Skeletal muscle satellite cell (primary cell): ENCODE results near the gene AADAC.
"Not testable (repeated sequence)": the region's sequence is repeated elsewhere in the genome, so short reads cannot be mapped to it uniquely, and the experiment has no call there.

Experiments
- H3K27me3 ChIP-seq: 2 replicates; pipeline ENCODE4 v1.7.0; 2013; ENCODE audit warnings: low read length; ENCODE audit not compliant: control insufficient read depth, insufficient read depth
- H3K36me3 ChIP-seq: 2 replicates; pipeline ENCODE4 v1.7.0; 2013; ENCODE audit warnings: mild to moderate bottlenecking, control low read depth, low read length; ENCODE audit not compliant: insufficient read depth
- H3K4me1 ChIP-seq: 2 replicates; pipeline ENCODE4 v1.7.0; 2013; ENCODE audit warnings: low read length; ENCODE audit not compliant: control insufficient read depth, insufficient read depth
- H3K4me2 ChIP-seq: 2 replicates; pipeline ENCODE4 v1.7.0; 2013; ENCODE audit warnings: mild to moderate bottlenecking, low read length
- H3K4me3 ChIP-seq: 2 replicates; pipeline ENCODE4 v1.7.0; 2013; ENCODE audit warnings: low read length
- H3K9ac ChIP-seq: 2 replicates; pipeline ENCODE4 v1.7.0; 2013; ENCODE audit warnings: mild to moderate bottlenecking, low read depth, low read length, moderate library complexity
- H3K9me3 ChIP-seq: replicated peaks from 2 replicates; pipeline ENCODE4 v1.7.0; 2013; ENCODE audit warnings: mild to moderate bottlenecking, control low read depth, low read length

AADAC gene

GRCh38 chr3:151800431-151800830 lies 13.5 kb upstream of the AADAC start:
- Histone ChIP-seq H3K27me3 (no peaks in the 10 kb centered on the region), H3K9me3 (no peaks in the 10 kb centered on the region), H3K9ac (no peak overlapping the region), H3K4me2 (no peak overlapping the region), H3K4me3 (no peak overlapping the region), H3K4me1 (no peaks in the 10 kb centered on the region), H3K36me3 (no peaks in the 10 kb centered on the region)

GRCh38 chr3:151804267-151804666 lies 9.6 kb upstream of the AADAC start:
- H3K9me3 ChIP-seq, result no peaks in the 10 kb centered on the region
- H3K4me1 ChIP-seq, result no peaks in the 10 kb centered on the region
- no peak overlapping the region for H3K4me3 ChIP-seq
- H3K36me3 ChIP-seq, result no peaks in the 10 kb centered on the region
- H3K27me3 ChIP-seq, result no peaks in the 10 kb centered on the region
- no peak overlapping the region for H3K4me2 ChIP-seq
- H3K9ac ChIP-seq, result no peak overlapping the region

DNA sequence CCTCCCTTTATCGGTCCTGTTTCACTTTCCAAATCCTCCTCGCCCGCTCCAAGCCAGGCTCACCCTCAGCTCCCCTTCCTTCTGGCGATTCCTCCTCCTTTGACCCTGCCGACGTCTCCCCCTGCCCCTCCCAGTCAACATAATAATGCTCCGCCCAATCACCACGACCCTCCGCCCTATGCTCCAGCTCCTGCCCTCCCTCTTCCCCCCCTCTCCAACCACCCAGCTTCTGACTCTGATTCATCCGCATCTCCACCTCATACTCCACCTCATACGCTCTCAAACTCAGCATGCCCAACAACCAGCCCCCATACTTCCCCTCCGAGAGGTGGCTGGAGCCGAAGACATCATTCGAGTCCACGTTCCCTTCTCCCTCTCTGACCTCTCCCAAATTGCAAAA lies 7.1 kb upstream of the AADAC start:
- no peak overlapping the region for H3K4me3 ChIP-seq
- no peaks in the 10 kb centered on the region for H3K9me3 ChIP-seq
- no peak overlapping the region for H3K9ac ChIP-seq
- no peaks in the 10 kb centered on the region for H3K36me3 ChIP-seq
- H3K4me1 ChIP-seq, result no peaks in the 10 kb centered on the region
- no peak overlapping the region for H3K4me2 ChIP-seq
- no peaks in the 10 kb centered on the region for H3K27me3 ChIP-seq

DNA sequence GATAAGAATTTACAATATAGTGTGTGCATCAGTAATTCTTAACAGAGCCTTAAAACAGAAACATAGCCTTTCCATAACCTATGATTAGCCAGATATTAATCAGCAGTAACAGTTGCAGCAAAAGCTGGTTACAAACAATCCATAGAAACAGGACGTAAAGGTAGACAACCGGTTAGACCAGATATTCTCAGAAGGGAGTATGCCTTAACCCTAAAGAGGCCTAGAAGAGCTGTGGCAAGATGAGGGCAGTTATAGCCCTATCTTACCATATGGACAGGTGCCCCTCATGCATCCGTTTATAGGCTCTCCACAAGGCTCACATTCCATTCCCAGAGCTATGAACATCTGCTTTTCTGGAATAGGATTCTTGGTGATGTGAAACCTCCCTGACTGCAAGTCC lies 5.0 kb upstream of the AADAC start:
- H3K9ac ChIP-seq, H3K4me1 ChIP-seq, H3K36me3 ChIP-seq, H3K4me3 ChIP-seq, H3K4me2 ChIP-seq, H3K9me3 ChIP-seq, H3K27me3 ChIP-seq: not testable (repeated sequence)

DNA sequence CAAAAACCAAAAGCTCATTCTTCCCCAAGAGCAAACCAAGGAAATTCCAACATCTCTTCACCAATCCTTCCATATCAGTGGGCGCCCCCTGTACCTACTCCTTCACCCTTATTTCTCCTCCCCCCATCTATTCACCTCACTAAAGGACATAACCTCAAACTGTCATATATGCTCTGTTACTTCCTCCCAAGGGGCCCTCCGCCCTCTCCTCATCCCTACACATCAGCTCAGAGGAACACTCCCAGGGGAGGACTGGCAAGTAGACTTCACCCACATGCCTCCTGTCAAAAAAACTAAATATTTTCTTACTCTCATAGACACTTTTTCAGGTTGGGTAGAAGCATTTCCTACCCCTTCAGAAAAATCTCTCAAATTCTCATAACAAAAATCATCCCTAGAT lies 2.4 kb upstream of the AADAC start:
- no peak overlapping the region for H3K9ac ChIP-seq
- no peak overlapping the region for H3K4me2 ChIP-seq
- no peak overlapping the region for H3K4me3 ChIP-seq
- no peaks in the 10 kb centered on the region for H3K36me3 ChIP-seq
- H3K27me3 ChIP-seq, result no peaks in the 10 kb centered on the region
- H3K9me3 ChIP-seq, result no peaks in the 10 kb centered on the region
- H3K4me1 ChIP-seq, result peaks cover 3% of the 10 kb centered on the region

- Histone ChIP-seq H3K9me3 (no peaks in the 10 kb centered on the region), H3K4me1 (peaks cover 3% of the 10 kb centered on the region), H3K36me3 (no peaks in the 10 kb centered on the region), H3K4me2 (no peak overlapping the region), H3K4me3 (no peak overlapping the region), H3K27me3 (no peaks in the 10 kb centered on the region), H3K9ac (no peak overlapping the region)
These were observed 672 bp downstream of the AADAC start for GRCh38 chr3:151814588-151814987.

DNA sequence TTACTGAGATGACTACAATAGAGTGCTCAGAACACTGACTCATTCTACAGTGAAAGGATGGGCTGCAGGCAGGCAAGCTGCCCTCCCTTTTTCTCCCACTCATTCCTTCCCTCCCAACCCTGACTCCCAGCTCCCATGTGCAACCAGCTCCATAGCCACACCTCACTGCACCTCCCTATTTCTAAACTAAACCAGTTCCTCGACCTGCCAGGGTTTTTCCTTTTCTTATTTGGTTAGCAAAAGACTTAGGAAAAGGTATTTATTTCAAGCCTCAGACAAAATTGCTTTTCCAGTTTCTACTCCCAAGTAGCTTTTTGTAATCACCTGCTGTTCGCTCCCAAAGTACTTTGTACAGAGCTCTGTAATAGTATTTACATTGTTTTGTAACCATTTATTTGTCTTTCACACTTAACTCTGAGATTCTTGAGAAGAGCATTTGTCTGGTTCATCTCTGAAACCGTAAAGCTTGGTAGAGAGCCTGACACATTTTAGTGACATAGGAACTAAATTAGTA lies 2.2 kb downstream of the AADAC start:
- Histone ChIP-seq H3K36me3 (no peaks in the 10 kb centered on the region), H3K4me2 (no peak overlapping the region), H3K9ac (no peak overlapping the region), H3K27me3 (no peaks in the 10 kb centered on the region), H3K4me1 (peaks cover 3% of the 10 kb centered on the region), H3K9me3 (no peaks in the 10 kb centered on the region), H3K4me3 (no peak overlapping the region)

DNA sequence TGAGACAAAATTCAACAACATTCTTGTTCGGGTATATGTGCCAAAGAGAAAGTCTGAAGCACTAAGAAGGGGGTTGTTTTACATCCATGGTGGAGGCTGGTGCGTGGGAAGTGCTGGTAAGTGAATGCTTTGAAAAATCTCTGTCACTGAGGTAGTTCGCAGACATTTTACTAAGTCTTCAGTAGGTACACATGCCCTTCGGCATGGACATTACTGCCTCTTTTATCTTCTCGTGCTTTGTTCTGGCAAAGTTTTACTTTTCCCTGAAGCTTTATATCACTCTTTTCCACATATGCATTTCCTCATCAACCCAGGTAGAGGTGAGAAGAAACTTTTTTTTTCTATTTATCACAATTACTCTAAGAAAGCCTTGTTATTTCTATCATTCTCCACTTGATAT lies 3.6 kb downstream of the AADAC start:
- Histone ChIP-seq H3K4me3 (no peak overlapping the region), H3K36me3 (no peaks in the 10 kb centered on the region), H3K9ac (no peak overlapping the region), H3K4me1 (peaks cover 3% of the 10 kb centered on the region), H3K27me3 (no peaks in the 10 kb centered on the region), H3K9me3 (no peaks in the 10 kb centered on the region), H3K4me2 (no peak overlapping the region)

DNA sequence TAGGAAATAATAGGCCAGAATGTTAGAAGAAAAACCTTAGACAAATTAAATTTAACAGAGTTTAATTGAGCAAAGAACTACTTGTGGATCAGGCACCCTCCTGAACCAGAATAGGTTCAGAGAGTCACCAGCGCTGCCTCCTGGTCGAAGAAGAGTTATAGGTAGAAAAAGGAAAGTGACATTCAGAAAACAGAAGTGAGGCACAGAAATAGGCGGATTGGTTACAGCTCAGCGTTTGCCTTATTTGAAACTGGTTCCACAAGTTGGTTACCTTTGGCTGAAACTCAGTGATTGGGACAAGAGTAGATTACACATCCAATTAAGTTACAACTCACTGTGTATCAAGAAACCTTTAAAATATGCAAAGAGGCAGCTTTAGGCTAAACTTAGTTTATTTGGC lies 4.4 kb downstream of the AADAC start:
- Histone ChIP-seq H3K9ac (no peak overlapping the region), H3K36me3 (no peaks in the 10 kb centered on the region), H3K4me3 (no peak overlapping the region), H3K9me3 (no peaks in the 10 kb centered on the region), H3K27me3 (no peaks in the 10 kb centered on the region), H3K4me1 (peaks cover 3% of the 10 kb centered on the region), H3K4me2 (no peak overlapping the region)

DNA sequence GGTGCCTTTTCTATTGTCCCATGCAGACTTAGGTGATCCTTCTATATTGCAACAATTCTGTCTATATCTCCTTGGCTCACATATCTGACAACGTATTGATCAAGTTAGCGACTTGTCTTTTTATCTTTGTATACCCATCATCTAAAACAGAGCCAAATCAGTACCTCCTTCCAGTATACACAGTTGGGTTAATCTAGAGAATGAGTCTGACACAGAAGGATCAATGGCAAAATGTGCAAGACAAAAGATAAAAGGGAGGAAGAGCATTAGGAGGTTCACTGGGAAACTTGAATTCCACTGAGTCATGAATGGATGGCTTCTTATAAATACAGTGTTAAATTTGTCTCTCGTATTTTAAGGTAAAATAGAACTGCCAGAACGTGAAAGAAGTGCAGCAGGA lies 6.0 kb downstream of the AADAC start:
- no peaks in the 10 kb centered on the region for H3K9me3 ChIP-seq
- H3K27me3 ChIP-seq, result no peaks in the 10 kb centered on the region
- H3K36me3 ChIP-seq, result no peaks in the 10 kb centered on the region
- no peak overlapping the region for H3K4me2 ChIP-seq
- peaks cover 3% of the 10 kb centered on the region for H3K4me1 ChIP-seq
- no peak overlapping the region for H3K9ac ChIP-seq
- H3K4me3 ChIP-seq, result no peak overlapping the region

DNA sequence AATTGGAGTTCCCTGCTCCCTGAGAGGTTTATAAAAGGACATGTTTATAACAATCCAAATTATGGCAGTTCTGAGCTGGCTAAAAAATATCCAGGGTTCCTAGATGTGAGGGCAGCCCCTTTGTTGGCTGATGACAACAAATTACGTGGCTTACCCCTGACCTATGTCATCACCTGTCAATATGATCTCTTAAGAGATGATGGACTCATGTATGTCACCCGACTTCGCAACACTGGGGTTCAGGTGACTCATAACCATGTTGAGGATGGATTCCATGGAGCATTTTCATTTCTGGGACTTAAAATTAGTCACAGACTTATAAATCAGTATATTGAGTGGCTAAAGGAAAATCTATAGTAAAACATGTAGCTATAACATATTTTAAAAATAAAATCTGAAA lies 13.9 kb downstream of the AADAC start:
- Histone ChIP-seq H3K36me3 (no peaks in the 10 kb centered on the region), H3K4me3 (no peak overlapping the region), H3K4me1 (peaks cover 5% of the 10 kb centered on the region), H3K27me3 (no peaks in the 10 kb centered on the region), H3K9me3 (no peaks in the 10 kb centered on the region), H3K4me2 (no peak overlapping the region), H3K9ac (no peak overlapping the region)

- peaks cover 28% of the 10 kb centered on the region for H3K4me1 ChIP-seq
- no peak overlapping the region for H3K4me2 ChIP-seq
- H3K9ac ChIP-seq, result no peak overlapping the region
- no peak overlapping the region for H3K4me3 ChIP-seq
- H3K9me3 ChIP-seq, result no peaks in the 10 kb centered on the region
- no peaks in the 10 kb centered on the region for H3K27me3 ChIP-seq
- no peaks in the 10 kb centered on the region for H3K36me3 ChIP-seq
These were observed 22.0 kb downstream of the AADAC start for GRCh38 chr3:151835751-151836525.
